ENCODE results near the gene CHP1.

DNA sequence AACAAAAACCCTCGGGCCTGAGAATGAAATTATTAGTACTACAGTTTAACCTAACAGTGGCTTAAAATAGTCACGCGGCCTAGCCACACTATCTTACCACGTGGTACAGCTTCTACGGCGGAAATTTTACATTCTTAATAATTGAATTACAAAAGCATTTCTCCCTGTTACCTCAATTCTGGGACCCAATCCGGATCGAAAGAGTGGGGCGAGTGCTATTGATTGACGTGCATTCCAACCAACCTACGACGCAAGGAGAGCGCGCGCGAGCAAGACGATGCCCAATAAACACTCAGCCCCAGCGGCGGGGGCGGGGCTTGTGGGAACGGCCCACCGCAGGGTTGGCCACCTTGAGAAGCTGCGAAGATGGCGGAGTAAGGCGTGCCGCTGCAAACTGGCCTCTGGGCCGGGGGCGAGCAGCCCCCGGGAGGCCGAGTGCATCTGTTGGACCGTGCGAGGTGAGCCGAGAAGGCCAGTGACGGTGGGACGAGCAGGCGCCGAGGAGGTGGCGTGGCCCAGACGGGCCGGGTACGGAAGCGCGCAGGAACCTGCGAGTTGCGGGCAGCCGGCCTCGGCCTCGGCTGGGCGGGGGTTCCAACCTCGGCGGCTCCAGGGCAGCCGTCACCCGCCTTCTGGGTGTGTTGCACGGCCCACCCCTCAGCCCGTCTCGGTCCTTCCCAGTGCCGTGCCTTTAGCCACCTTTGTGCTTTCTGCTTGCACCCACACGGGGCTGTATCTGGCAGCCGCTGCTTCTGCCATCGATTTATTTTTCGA is 52.8 kb downstream of the CHP1 start:
- TF ChIP-seq POLR2A (IDR thresholded peaks at IDR 0.05; ENCODE audit: borderline replicate concordance, extremely low read depth, insufficient read depth, insufficient read length) (peak; percentile 65), ZNF274 (IDR thresholded peaks at IDR 0.05; ENCODE audit: low read depth, low read length) (no peak), EZH2phosphoT487 (IDR thresholded peaks at IDR 0.05; ENCODE audit: borderline replicate concordance) (no peak), ELF1 (IDR thresholded peaks at IDR 0.05; ENCODE audit: borderline replicate concordance, low read depth) (no peak)
- TF ChIP-seq, protein P1, sequence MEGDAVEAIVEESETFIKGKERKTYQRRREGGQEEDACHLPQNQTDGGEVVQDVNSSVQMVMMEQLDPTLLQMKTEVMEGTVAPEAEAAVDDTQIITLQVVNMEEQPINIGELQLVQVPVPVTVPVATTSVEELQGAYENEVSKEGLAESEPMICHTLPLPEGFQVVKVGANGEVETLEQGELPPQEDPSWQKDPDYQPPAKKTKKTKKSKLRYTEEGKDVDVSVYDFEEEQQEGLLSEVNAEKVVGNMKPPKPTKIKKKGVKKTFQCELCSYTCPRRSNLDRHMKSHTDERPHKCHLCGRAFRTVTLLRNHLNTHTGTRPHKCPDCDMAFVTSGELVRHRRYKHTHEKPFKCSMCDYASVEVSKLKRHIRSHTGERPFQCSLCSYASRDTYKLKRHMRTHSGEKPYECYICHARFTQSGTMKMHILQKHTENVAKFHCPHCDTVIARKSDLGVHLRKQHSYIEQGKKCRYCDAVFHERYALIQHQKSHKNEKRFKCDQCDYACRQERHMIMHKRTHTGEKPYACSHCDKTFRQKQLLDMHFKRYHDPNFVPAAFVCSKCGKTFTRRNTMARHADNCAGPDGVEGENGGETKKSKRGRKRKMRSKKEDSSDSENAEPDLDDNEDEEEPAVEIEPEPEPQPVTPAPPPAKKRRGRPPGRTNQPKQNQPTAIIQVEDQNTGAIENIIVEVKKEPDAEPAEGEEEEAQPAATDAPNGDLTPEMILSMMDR (IDR thresholded peaks at IDR 0.05 in 2 of 3, conservative IDR thresholded peaks at IDR 0.05 in 1 of 3; ENCODE audit: borderline replicate concordance in 1 of 3, insufficient read depth in 1 of 3, low read depth in 2 of 3, low read length in 2 of 3): no peak
- TF ChIP-seq, protein P2, sequence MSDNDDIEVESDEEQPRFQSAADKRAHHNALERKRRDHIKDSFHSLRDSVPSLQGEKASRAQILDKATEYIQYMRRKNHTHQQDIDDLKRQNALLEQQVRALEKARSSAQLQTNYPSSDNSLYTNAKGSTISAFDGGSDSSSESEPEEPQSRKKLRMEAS (IDR thresholded peaks at IDR 0.05): peak; percentile 79

All from HCT116 (cell line).